Measurements from ENCODE around the gene NAPG. TPM values are rescaled to one million over a fixed set of nuclear protein-coding genes. Genes with fewer than 3 reads are reported as not detected.
"Not testable (repeated sequence)": the region's sequence is repeated elsewhere in the genome, so short reads cannot be mapped to it uniquely, and the experiment has no call there.

The NAPG gene
- total RNA-seq, 2 donors from 2014 or later: 31.2 to 37.9 TPM

- not testable (repeated sequence) for H3K27me3 Mint-ChIP-seq; H3K4me3 Mint-ChIP-seq; ATAC-seq; H3K36me3 Mint-ChIP-seq (ENCODE audit: low read depth); H3K27ac Mint-ChIP-seq; H3K9me3 ChIP-seq (ENCODE audit: control insufficient read depth, low read length, poor library complexity, severe bottlenecking); DNase-seq
- H3K4me1 Mint-ChIP-seq: peaks cover 13% of the 10 kb centered on the region
These were observed 13.3 kb downstream of the NAPG start for GRCh38 chr18:10539124-10539523.

- DNase-seq (no peak), ATAC-seq (no peak)
- Mint-ChIP-seq H3K4me3 (no peak overlapping the region), H3K36me3 (ENCODE audit: low read depth) (peaks cover 10% of the 10 kb centered on the region), H3K4me1 (peaks cover 13% of the 10 kb centered on the region), H3K27ac (peak overlapping the region; percentile 51), H3K27me3 (no peaks in the 10 kb centered on the region)
- no peaks in the 10 kb centered on the region for H3K9me3 ChIP-seq (ENCODE audit: control insufficient read depth, low read length, poor library complexity, severe bottlenecking)
These were observed 17.4 kb downstream of the NAPG start for GRCh38 chr18:10543277-10543676.

- no peaks in the 10 kb centered on the region for H3K9me3 ChIP-seq (ENCODE audit: control insufficient read depth, low read length, poor library complexity, severe bottlenecking)
- no peak for ATAC-seq
- Mint-ChIP-seq H3K4me1 (peaks cover 10% of the 10 kb centered on the region), H3K4me3 (no peak overlapping the region), H3K27me3 (no peaks in the 10 kb centered on the region), H3K36me3 (ENCODE audit: low read depth) (peaks cover 10% of the 10 kb centered on the region), H3K27ac (no peak overlapping the region)
- no peak for DNase-seq
These were observed 18.4 kb downstream of the NAPG start for GRCh38 chr18:10544093-10544748.

GRCh38 chr18:10546557-10547300, 20.9 kb downstream of the NAPG start:
- DNase-seq: no peak
- ATAC-seq: no peak
- Mint-ChIP-seq H3K27ac (no peak overlapping the region), H3K4me1 (peaks cover 9% of the 10 kb centered on the region), H3K36me3 (ENCODE audit: low read depth) (peaks cover 15% of the 10 kb centered on the region), H3K4me3 (no peak overlapping the region), H3K27me3 (no peaks in the 10 kb centered on the region)
- no peaks in the 10 kb centered on the region for H3K9me3 ChIP-seq (ENCODE audit: control insufficient read depth, low read length, poor library complexity, severe bottlenecking)

- Mint-ChIP-seq H3K27me3 (no peaks in the 10 kb centered on the region), H3K36me3 (ENCODE audit: low read depth) (peaks cover 5% of the 10 kb centered on the region), H3K4me1 (peaks cover 2% of the 10 kb centered on the region), H3K27ac (no peak overlapping the region), H3K4me3 (no peak overlapping the region)
- DNase-seq: no peak
- no peak for ATAC-seq
- no peaks in the 10 kb centered on the region for H3K9me3 ChIP-seq (ENCODE audit: control insufficient read depth, low read length, poor library complexity, severe bottlenecking)
These were observed 26.4 kb downstream of the NAPG start for GRCh38 chr18:10552226-10552625.

GRCh38 chr18:10556251-10556650, 30.4 kb downstream of the NAPG start:
- not testable (repeated sequence) for H3K4me3 Mint-ChIP-seq; H3K4me1 Mint-ChIP-seq; H3K27ac Mint-ChIP-seq; H3K9me3 ChIP-seq (ENCODE audit: control insufficient read depth, low read length, poor library complexity, severe bottlenecking); DNase-seq; H3K36me3 Mint-ChIP-seq (ENCODE audit: low read depth); H3K27me3 Mint-ChIP-seq; ATAC-seq

- no peak for ATAC-seq
- H3K27ac Mint-ChIP-seq: no peak overlapping the region
- no peaks in the 10 kb centered on the region for H3K27me3 Mint-ChIP-seq
- no peaks in the 10 kb centered on the region for H3K36me3 Mint-ChIP-seq (ENCODE audit: low read depth)
- H3K9me3 ChIP-seq (ENCODE audit: control insufficient read depth, low read length, poor library complexity, severe bottlenecking): no peaks in the 10 kb centered on the region
- H3K4me3 Mint-ChIP-seq: no peak overlapping the region
- peaks cover 8% of the 10 kb centered on the region for H3K4me1 Mint-ChIP-seq
- no peak for DNase-seq
These were observed 31.4 kb downstream of the NAPG start for GRCh38 chr18:10557085-10557677.

GRCh38 chr18:10558243-10558966, 32.6 kb downstream of the NAPG start:
- H3K9me3 ChIP-seq (ENCODE audit: control insufficient read depth, low read length, poor library complexity, severe bottlenecking): no peaks in the 10 kb centered on the region
- Mint-ChIP-seq H3K36me3 (ENCODE audit: low read depth) (no peaks in the 10 kb centered on the region), H3K4me3 (no peak overlapping the region), H3K27me3 (no peaks in the 10 kb centered on the region), H3K27ac (peak overlapping the region; percentile 21), H3K4me1 (peaks cover 8% of the 10 kb centered on the region)
- DNase-seq: no peak
- no peak for ATAC-seq

GRCh38 chr18:10558967-10559298, 33.1 kb downstream of the NAPG start:
- Mint-ChIP-seq H3K4me1 (peaks cover 9% of the 10 kb centered on the region), H3K36me3 (ENCODE audit: low read depth) (no peaks in the 10 kb centered on the region), H3K27ac (no peak overlapping the region), H3K27me3 (no peaks in the 10 kb centered on the region), H3K4me3 (no peak overlapping the region)
- ATAC-seq (no peak), DNase-seq (no peak)
- no peaks in the 10 kb centered on the region for H3K9me3 ChIP-seq (ENCODE audit: control insufficient read depth, low read length, poor library complexity, severe bottlenecking)

- no peaks in the 10 kb centered on the region for H3K36me3 Mint-ChIP-seq (ENCODE audit: low read depth)
- peaks cover 14% of the 10 kb centered on the region for H3K4me1 Mint-ChIP-seq
- no peaks in the 10 kb centered on the region for H3K27me3 Mint-ChIP-seq
- no peaks in the 10 kb centered on the region for H3K9me3 ChIP-seq (ENCODE audit: control insufficient read depth, low read length, poor library complexity, severe bottlenecking)
- peak overlapping the region; percentile 75 for H3K4me3 Mint-ChIP-seq
- ATAC-seq (peak; percentile 43), DNase-seq (no peak)
- peak overlapping the region; percentile 21 for H3K27ac Mint-ChIP-seq
These were observed 34.0 kb downstream of the NAPG start for GRCh38 chr18:10559553-10560451.

GRCh38 chr18:10560452-10561045, 34.7 kb downstream of the NAPG start:
- no peaks in the 10 kb centered on the region for H3K9me3 ChIP-seq (ENCODE audit: control insufficient read depth, low read length, poor library complexity, severe bottlenecking)
- Mint-ChIP-seq H3K4me1 (peaks cover 19% of the 10 kb centered on the region), H3K36me3 (ENCODE audit: low read depth) (no peaks in the 10 kb centered on the region), H3K27me3 (no peaks in the 10 kb centered on the region), H3K4me3 (peak overlapping the region; percentile 75), H3K27ac (peak overlapping the region; percentile 21)
- ATAC-seq (peak; percentile 70), DNase-seq (peak in 1 of 3 donors; percentile 52)

- DNase-seq (no peak), ATAC-seq (no peak)
- Mint-ChIP-seq H3K4me3 (no peak overlapping the region), H3K36me3 (ENCODE audit: low read depth) (no peaks in the 10 kb centered on the region), H3K27ac (no peak overlapping the region), H3K27me3 (no peaks in the 10 kb centered on the region), H3K4me1 (peaks cover 19% of the 10 kb centered on the region)
- no peaks in the 10 kb centered on the region for H3K9me3 ChIP-seq (ENCODE audit: control insufficient read depth, low read length, poor library complexity, severe bottlenecking)
These were observed 36.9 kb downstream of the NAPG start for GRCh38 chr18:10562773-10563160.

Data from T-helper 17 cell (primary cell).